Left ventricle myocardium inferior (tissue), 1 donor: Measurements from ENCODE around the gene STUB1. TPM values are rescaled to one million over a fixed set of nuclear protein-coding genes. Genes with fewer than 3 reads are reported as not detected.

ENCODE experiments used
- DNase-seq: peaks from one replicate; pipeline ENCODE4 v3.0.0-alpha.2; 2020
- H3K27ac ChIP-seq: fragments of 200-600 bp; replicated peaks from 2 replicates; pipeline ENCODE4 v1.8.0; 2021
- H3K27me3 ChIP-seq: fragments of 200-600 bp; 2 replicates; pipeline ENCODE4 v1.8.0; 2021; ENCODE audit warnings: low read depth
- H3K36me3 ChIP-seq: fragments of 200-600 bp; 2 replicates; pipeline ENCODE4 v1.8.0; 2021
- H3K4me1 ChIP-seq: fragments of 200-600 bp; 2 replicates; pipeline ENCODE4 v1.8.0; 2021
- H3K4me3 ChIP-seq: fragments of 200-600 bp; 2 replicates; pipeline ENCODE4 v1.8.0; 2021; ENCODE audit warnings: mild to moderate bottlenecking, moderate library complexity
- H3K9me3 ChIP-seq: fragments of 200-600 bp; replicated peaks from 2 replicates; pipeline ENCODE4 v1.8.0; 2021
- intact Hi-C: fragments of 100-400 bp; cut with micrococcal nuclease; formaldehyde crosslinking; loops from one replicate; pipeline ENCODE4 v1.11.0; 2022
- total RNA-seq: library from RNA; stranded (reverse); fragmentation: NEBNext Ultra II Directional; extraction: Animal tissue kit (Norgen Biotek cat#: 25700); gene quantifications from one replicate; pipeline ENCODE4 v1.2.1, GENCODE V29; 2021
- TF ChIP-seq, protein P1 (sequence below): fragments of 200-600 bp; IDR thresholded peaks from 2 replicates; pipeline ENCODE4 v1.8.0; 2021; ENCODE audit warnings: antibody characterized with exemption, mild to moderate bottlenecking, borderline replicate concordance
- donor health status: DM: no; HTN: yes; CAD: no; lungs with severe emphysema.

STUB1 gene
- total RNA-seq, 1 donor from 2014 or later: 113 TPM

DNA sequence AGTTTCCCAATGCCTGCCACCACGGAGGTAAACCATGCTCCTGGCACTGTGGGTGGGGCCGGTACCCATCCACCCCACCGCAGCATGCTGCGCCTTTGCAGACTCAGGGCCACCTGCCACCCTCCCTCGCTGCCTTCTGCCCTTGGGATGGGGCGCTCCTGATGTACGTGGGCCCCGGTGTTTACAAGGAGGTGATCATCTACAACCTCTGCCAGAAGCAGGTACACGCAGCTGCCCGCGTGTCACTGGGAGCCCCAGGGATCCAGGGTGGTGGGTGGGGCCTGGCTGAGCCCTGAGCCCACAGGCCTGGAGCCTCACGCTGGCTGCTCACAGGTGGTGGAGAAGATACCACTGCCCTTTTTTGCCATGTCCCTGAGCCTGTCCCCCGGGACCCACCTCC is 13.6 kb upstream of the STUB1 start:
- Histone ChIP-seq H3K4me1 (peaks cover 27% of the 10 kb centered on the region), H3K27ac (no peak overlapping the region), H3K27me3 (no peaks in the 10 kb centered on the region), H3K36me3 (peaks cover 27% of the 10 kb centered on the region), H3K9me3 (no peaks in the 10 kb centered on the region), H3K4me3 (no peak overlapping the region)
- TF ChIP-seq, protein P1, sequence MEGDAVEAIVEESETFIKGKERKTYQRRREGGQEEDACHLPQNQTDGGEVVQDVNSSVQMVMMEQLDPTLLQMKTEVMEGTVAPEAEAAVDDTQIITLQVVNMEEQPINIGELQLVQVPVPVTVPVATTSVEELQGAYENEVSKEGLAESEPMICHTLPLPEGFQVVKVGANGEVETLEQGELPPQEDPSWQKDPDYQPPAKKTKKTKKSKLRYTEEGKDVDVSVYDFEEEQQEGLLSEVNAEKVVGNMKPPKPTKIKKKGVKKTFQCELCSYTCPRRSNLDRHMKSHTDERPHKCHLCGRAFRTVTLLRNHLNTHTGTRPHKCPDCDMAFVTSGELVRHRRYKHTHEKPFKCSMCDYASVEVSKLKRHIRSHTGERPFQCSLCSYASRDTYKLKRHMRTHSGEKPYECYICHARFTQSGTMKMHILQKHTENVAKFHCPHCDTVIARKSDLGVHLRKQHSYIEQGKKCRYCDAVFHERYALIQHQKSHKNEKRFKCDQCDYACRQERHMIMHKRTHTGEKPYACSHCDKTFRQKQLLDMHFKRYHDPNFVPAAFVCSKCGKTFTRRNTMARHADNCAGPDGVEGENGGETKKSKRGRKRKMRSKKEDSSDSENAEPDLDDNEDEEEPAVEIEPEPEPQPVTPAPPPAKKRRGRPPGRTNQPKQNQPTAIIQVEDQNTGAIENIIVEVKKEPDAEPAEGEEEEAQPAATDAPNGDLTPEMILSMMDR: no peak
- intact Hi-C loops: no loop called here
- no peak for DNase-seq

DNA sequence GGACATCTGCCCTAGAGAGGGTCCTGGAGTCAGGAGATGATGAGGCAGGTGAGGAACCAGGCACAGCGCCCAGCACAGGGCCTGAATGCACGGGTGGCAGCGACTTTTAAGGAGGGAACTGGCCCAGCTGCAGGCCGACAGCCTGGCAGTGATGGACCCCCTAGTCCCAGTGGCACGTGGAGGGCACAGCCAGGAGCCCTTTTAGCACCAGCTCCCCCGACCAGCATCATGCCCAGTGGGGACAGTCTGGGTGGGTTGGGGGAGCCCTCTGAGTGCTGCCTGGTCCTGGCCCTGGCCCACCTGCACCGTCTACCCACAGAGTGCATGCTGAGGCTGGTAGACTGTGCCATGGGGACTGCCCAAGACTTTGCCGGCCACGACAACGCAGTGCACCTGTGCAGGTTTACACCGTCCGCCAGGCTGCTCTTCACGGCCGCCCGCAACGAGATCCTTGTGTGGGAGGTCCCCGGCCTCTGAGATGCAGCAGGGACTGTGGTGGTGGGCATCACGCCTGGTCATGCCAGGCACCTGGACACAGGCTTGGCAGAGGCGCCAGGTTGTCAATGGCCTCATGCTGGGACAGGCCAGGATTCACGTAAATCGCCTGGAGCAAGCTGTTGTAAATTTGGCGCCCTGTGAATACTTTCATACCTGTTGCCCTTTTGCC is 13.0 kb upstream of the STUB1 start:
- peak overlapping the region; percentile 95 for H3K27ac ChIP-seq
- TF ChIP-seq, protein P1: no peak
- peaks cover 25% of the 10 kb centered on the region for H3K4me1 ChIP-seq
- no peak for DNase-seq
- no peaks in the 10 kb centered on the region for H3K27me3 ChIP-seq
- peak overlapping the region; percentile 100 for H3K4me3 ChIP-seq
- no peaks in the 10 kb centered on the region for H3K9me3 ChIP-seq
- peaks cover 34% of the 10 kb centered on the region for H3K36me3 ChIP-seq
- intact Hi-C loops: no loop called here

DNA sequence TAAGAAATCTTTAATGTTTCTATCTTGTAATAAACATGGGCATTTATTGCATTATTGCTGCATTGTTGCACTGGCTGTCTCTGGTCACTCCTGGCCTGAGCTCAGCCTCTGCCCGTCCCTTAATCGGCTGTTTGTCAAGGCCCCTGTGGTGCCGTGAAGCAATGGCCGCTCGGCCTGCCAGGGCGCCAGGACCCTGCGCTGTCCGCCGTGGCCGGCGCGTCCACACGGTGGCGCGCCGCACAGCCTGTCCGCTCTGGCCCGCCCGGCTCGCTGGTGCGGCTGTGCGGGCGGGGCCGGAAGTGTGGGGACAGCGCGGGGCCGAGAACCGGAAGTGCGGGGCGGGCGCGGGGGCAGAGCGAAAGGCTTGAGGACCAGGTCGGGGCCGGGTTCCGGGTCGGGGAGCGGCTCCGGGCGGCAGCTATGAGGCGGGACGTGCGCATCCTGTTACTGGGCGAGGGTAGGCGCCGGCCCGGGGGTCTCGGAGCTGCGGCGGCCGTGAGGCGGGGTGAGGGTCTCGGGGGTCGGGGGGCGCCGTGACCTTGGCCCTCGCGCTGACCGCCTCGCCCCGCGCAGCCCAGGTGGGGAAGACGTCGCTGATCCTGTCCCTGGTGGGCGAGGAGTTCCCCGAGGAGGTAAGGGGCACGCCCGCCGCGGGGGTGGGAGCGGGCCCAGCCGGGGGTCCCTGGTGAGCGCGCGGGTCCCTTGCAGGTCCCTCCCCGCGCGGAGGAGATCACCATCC is 12.3 kb upstream of the STUB1 start, which contains the start of gene RHOT2:
TSS of gene RHOT2 (plus strand) at position 353 of the 739 bp plus-strand sequence. CDS start at position 421, 68 bp downstream.
- Histone ChIP-seq H3K4me1 (peaks cover 25% of the 10 kb centered on the region), H3K36me3 (peaks cover 41% of the 10 kb centered on the region), H3K27ac (peak within 1 kb of the TSS; percentile 95), H3K27me3 (no peaks in the 10 kb centered on the region), H3K4me3 (peak within 1 kb of the TSS; percentile 100), H3K9me3 (no peaks in the 10 kb centered on the region)
- TF ChIP-seq, protein P1: peak; percentile 94
- intact Hi-C loops: no loop called here
- DNase-seq: peak; percentile 95

DNA sequence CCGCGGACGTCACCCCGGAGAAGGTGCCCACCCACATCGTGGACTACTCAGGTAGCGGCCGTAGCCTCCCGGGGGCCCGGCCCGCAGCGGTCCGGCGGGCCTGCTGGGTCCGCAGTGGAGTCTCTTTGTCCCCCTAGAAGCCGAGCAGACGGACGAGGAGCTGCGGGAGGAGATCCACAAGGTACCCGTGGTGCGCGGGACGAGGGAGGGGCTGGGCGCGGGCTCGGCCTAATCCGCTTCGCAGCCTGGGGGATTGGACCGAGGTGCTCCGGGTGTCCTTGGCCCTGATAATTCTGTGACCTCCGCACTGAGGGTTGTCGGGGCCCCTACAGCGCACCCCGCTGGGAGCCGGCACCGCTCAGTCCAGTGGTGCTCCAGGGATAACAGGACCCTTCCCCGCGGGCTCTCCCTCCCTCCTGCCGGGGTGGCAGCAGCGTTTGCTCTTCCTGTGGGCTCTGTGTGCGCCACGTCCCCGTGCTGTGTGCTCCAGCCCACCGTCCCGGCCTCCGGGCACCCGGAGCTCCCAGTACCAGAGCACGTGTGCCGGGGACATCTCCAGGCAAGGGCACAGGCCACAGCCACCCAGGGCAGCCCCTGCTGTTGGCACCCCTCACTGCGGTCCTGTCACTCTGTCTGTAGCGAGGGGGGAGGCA is 11.6 kb upstream of the STUB1 start:
- H3K36me3 ChIP-seq: peaks cover 48% of the 10 kb centered on the region
- TF ChIP-seq, protein P1: no peak
- no peaks in the 10 kb centered on the region for H3K27me3 ChIP-seq
- intact Hi-C loops: no loop called here
- DNase-seq: no peak
- H3K4me1 ChIP-seq: peaks cover 25% of the 10 kb centered on the region
- no peaks in the 10 kb centered on the region for H3K9me3 ChIP-seq
- H3K27ac ChIP-seq: peak overlapping the region; percentile 95
- peak overlapping the region; percentile 100 for H3K4me3 ChIP-seq

DNA sequence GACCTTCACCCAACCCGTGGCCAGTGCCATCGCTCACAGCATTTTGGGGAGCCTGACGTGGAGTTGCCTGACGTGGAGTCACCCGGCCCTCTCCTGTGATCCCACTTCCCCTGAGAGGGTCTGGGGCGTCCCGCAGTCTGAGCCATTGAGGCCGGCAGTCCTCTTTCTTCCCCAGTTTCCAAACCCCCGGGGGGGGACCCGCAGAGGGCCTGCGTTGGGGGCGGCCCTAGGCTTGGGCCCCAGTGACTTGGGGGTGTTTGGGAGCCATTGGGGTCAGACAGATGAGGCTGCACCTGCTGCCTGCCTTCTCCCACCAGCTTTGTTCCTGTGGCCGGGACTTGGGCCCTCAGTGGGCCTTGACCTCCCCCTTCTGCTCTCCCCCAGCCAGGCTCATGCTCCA is 10.5 kb upstream of the STUB1 start:
- H3K9me3 ChIP-seq: no peaks in the 10 kb centered on the region
- H3K4me1 ChIP-seq: peaks cover 32% of the 10 kb centered on the region
- H3K4me3 ChIP-seq: peak overlapping the region; percentile 100
- H3K27ac ChIP-seq: no peak overlapping the region
- TF ChIP-seq, protein P1: no peak
- peaks cover 55% of the 10 kb centered on the region for H3K36me3 ChIP-seq
- intact Hi-C loops: no loop called here
- DNase-seq: no peak
- H3K27me3 ChIP-seq: no peaks in the 10 kb centered on the region
